GM12878 (cell line): ENCODE data around the gene HIVEP2. TPM values are rescaled to one million over a fixed set of nuclear protein-coding genes. Genes with fewer than 3 reads are reported as not detected.

Experiments used
- ATF7 ChIP-seq: fragments of 450-650 bp; IDR thresholded peaks from 2 replicates; pipeline ENCODE4 v1.6.1; 2016; ENCODE audit warnings: low read depth, mild to moderate bottlenecking
- CBFB ChIP-seq: IDR thresholded peaks from 2 replicates; pipeline ENCODE4 v1.6.1; 2016; ENCODE audit warnings: antibody characterized with exemption, low read depth
- CHD4 ChIP-seq: fragments of 200-600 bp; sonication (generic); IDR thresholded peaks from 2 replicates; pipeline ENCODE4 v1.6.1; 2016; ENCODE audit warnings: mild to moderate bottlenecking
- EED ChIP-seq: sonication (generic); IDR thresholded peaks from 2 replicates; pipeline ENCODE4 v1.6.1; 2016; ENCODE audit warnings: antibody characterized with exemption, low read depth
- FOXM1 ChIP-seq: IDR thresholded peaks from 2 replicates; pipeline ENCODE4 v1.6.1; 2012; ENCODE audit warnings: low read depth, mild to moderate bottlenecking, inconsistent platforms, low read length, moderate library complexity
- GATAD2B ChIP-seq: fragments of 450-650 bp; conservative IDR thresholded peaks from 2 replicates; pipeline ENCODE4 v1.6.1; 2017; ENCODE audit warnings: low read depth, mild to moderate bottlenecking, moderate library complexity
- HDAC2 ChIP-seq: fragments of 200-600 bp; sonication (generic); IDR thresholded peaks from 2 replicates; pipeline ENCODE4 v1.6.1; 2017
- IRF4 ChIP-seq: IDR thresholded peaks from 2 replicates; pipeline ENCODE4 v1.6.1; 2011; ENCODE audit warnings: low read depth, low read length
- MTA2 ChIP-seq: fragments of 450-650 bp; IDR thresholded peaks from 2 replicates; pipeline ENCODE4 v1.6.1; 2016; ENCODE audit warnings: low read depth, mild to moderate bottlenecking, moderate library complexity
- NBN ChIP-seq: fragments of 450-650 bp; IDR thresholded peaks from 2 replicates; pipeline ENCODE4 v1.6.1; 2016
- NFIC ChIP-seq: IDR thresholded peaks from 2 replicates; pipeline ENCODE4 v1.6.1; 2012; ENCODE audit warnings: low read depth, mild to moderate bottlenecking, inconsistent platforms, low read length, moderate library complexity
- NR2C1 ChIP-seq: fragments of 450-650 bp; IDR thresholded peaks from 2 replicates; pipeline ENCODE4 v1.6.1; 2017; ENCODE audit warnings: antibody characterized with exemption, mild to moderate bottlenecking, moderate library complexity
- NR2C2 ChIP-seq: IDR thresholded peaks from 2 replicates; pipeline ENCODE4 v1.6.1; 2011; ENCODE audit warnings: borderline replicate concordance, low read depth; ENCODE audit not compliant: control insufficient read depth, insufficient read length
- POLR2A ChIP-seq: IDR thresholded peaks from 2 replicates; pipeline ENCODE4 v1.6.1; 2011; ENCODE audit warnings: low read depth, mild to moderate bottlenecking, low read length
- POU2F2 ChIP-seq: IDR thresholded peaks from 3 replicates; pipeline ENCODE4 v1.6.1; 2011; ENCODE audit warnings: low read depth, mild to moderate bottlenecking, low read length, borderline replicate concordance
- RUNX3 ChIP-seq: IDR thresholded peaks from 2 replicates; pipeline ENCODE4 v1.6.1; 2012; ENCODE audit warnings: low read length, inconsistent platforms
- SREBF2 ChIP-seq: IDR thresholded peaks from 2 replicates; pipeline ENCODE4 v1.6.1; 2012; ENCODE audit warnings: mild to moderate bottlenecking, low read length
- SUZ12 ChIP-seq: fragments of 200-600 bp; sonication (generic); IDR thresholded peaks from one replicate; pipeline ENCODE4 v1.6.1; 2018; ENCODE audit warnings: antibody characterized with exemption, mild to moderate bottlenecking; ENCODE audit not compliant: unreplicated experiment
- TCF7 ChIP-seq: IDR thresholded peaks from 2 replicates; pipeline ENCODE4 v1.6.1; 2014; ENCODE audit warnings: antibody characterized with exemption, borderline replicate concordance
- ZBED1 ChIP-seq: IDR thresholded peaks from 2 replicates; pipeline ENCODE4 v1.6.1; 2016; ENCODE audit warnings: borderline replicate concordance
- ZNF384 ChIP-seq: IDR thresholded peaks from 2 replicates; pipeline ENCODE4 v1.6.1; 2012; ENCODE audit warnings: low read depth, mild to moderate bottlenecking, low read length, improper control_type of control experiment, borderline replicate concordance
- polyA plus RNA-seq, 11 experiments: library from polyadenylated mRNA; depleted of rRNA in 4 of 11; unstranded in 6 of 11; stranded (reverse) in 5 of 11; fragments of >200 nt; fragmentation: Nextera tagmentation in 4 of 11; fragmentation: Illumina TruSeq in 1 of 11; extraction: Ambion mirVana in 4 of 11; extraction: Trizol in 1 of 11; gene quantifications; 1 replicate in 1 of 11; 2 replicates in 10 of 11; pipeline versions ENCODE4 v1.2.1 to v1.2.3, GENCODE V29; 2011 to 2016; ENCODE audit warnings: inconsistent platforms in 2 of 11, missing spikeins in 2 of 11, low read depth in 1 of 11
- total RNA-seq, 4 experiments: library from RNA; depleted of rRNA in 3 of 4; stranded (reverse); fragments of >200 nt in 3 of 4; fragmentation: Illumina TruSeq in 1 of 4; extraction: Trizol in 1 of 4; gene quantifications; 2 replicates each; pipeline versions ENCODE4 v1.2.1 to v1.2.3, GENCODE V29; 2013 to 2021
- TF ChIP-seq, protein P1 (sequence below): IDR thresholded peaks from 2 replicates; pipeline ENCODE4 v1.6.1; 2012; ENCODE audit warnings: low read depth, low read length, improper control_type of control experiment
- TF ChIP-seq, protein P2 (sequence below): IDR thresholded peaks from 2 replicates; pipeline ENCODE4 v1.6.1; 2011; ENCODE audit warnings: borderline replicate concordance, low read depth, mild to moderate bottlenecking, moderate library complexity, mixed read lengths, low read length; ENCODE audit not compliant: insufficient read depth; ENCODE audit errors: extremely low read length
- TF ChIP-seq, protein P3 (sequence below): fragments of 450-650 bp; IDR thresholded peaks from 2 replicates; pipeline ENCODE4 v1.6.1; 2016; ENCODE audit warnings: mild to moderate bottlenecking
- TF ChIP-seq, protein P4 (sequence below), 3 experiments: IDR thresholded peaks in 2 of 3; conservative IDR thresholded peaks in 1 of 3; 2 replicates each; pipeline ENCODE4 v1.5.1; 2011; ENCODE audit warnings: low read depth in 3 of 3, low read length in 3 of 3, mild to moderate bottlenecking in 3 of 3, control low read depth in 2 of 3, moderate library complexity in 2 of 3, inconsistent platforms in 1 of 3, mixed read lengths in 1 of 3; ENCODE audit not compliant: control insufficient read depth in 2 of 3, insufficient read depth in 1 of 3; ENCODE audit errors: extremely low read depth in 1 of 3
- TF ChIP-seq, protein P5 (sequence below): fragments of 450-650 bp; IDR thresholded peaks from 2 replicates; pipeline ENCODE4 v1.6.1; 2017; ENCODE audit warnings: mild to moderate bottlenecking, low read depth, inconsistent platforms; ENCODE audit not compliant: poor library complexity, severe bottlenecking

Gene HIVEP2
- total and polyA plus RNA-seq, 10 of the 15 experiments (the other 5 are each of a cell fraction or from before 2014, with no cell fraction given): 1.2 to 15.7 (median 10.2) TPM

DNA sequence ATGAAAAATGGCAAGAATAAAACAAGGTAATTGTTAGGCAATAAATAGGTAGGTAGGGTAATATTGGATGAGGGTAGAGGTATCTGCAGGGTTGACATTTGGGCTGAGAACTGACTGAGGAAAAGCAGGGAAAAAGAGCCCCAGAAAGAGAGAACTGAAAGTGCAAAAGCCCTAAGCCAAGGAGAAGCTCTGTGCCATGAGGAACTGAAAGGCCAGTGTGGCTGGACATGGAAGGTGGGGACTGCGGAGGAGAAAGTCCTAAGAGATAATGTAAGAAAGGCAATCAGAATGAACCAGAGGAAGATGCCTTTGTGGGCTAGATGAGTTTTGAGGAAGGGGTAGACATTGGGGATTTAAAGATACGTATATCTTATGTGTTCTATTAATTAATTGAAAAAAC, 9.9 kb upstream of the HIVEP2 start (continued):
- TF ChIP-seq, protein P1, sequence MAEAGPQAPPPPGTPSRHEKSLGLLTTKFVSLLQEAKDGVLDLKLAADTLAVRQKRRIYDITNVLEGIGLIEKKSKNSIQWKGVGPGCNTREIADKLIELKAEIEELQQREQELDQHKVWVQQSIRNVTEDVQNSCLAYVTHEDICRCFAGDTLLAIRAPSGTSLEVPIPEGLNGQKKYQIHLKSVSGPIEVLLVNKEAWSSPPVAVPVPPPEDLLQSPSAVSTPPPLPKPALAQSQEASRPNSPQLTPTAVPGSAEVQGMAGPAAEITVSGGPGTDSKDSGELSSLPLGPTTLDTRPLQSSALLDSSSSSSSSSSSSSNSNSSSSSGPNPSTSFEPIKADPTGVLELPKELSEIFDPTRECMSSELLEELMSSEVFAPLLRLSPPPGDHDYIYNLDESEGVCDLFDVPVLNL: no peak
- TF ChIP-seq POLR2A (no peak), TCF7 (no peak), NR2C2 (no peak), EED (peak; percentile 95), HDAC2 (no peak), NR2C1 (no peak), CHD4 (no peak), SUZ12 (no peak), POU2F2 (0 out of 3 replicates have a peak, but pooled peaks have one; percentile 39), ZBED1 (no peak), IRF4 (peak; percentile 87), NFIC (peak; percentile 74), ATF7 (peak; percentile 14; the same call in 1 of the 2 replicates), NBN (peak; percentile 60; the same call in 1 of the 2 replicates), CBFB (no peak), MTA2 (peak; percentile 64), FOXM1 (0 out of 2 replicates have a peak, but pooled peaks have one; percentile 15), SREBF2 (no peak), ZNF384 (no peak), GATAD2B (peak; percentile 43), RUNX3 (peak; percentile 77)
- TF ChIP-seq, protein P2, sequence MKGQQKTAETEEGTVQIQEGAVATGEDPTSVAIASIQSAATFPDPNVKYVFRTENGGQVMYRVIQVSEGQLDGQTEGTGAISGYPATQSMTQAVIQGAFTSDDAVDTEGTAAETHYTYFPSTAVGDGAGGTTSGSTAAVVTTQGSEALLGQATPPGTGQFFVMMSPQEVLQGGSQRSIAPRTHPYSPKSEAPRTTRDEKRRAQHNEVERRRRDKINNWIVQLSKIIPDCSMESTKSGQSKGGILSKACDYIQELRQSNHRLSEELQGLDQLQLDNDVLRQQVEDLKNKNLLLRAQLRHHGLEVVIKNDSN: no peak
- TF ChIP-seq, protein P3, sequence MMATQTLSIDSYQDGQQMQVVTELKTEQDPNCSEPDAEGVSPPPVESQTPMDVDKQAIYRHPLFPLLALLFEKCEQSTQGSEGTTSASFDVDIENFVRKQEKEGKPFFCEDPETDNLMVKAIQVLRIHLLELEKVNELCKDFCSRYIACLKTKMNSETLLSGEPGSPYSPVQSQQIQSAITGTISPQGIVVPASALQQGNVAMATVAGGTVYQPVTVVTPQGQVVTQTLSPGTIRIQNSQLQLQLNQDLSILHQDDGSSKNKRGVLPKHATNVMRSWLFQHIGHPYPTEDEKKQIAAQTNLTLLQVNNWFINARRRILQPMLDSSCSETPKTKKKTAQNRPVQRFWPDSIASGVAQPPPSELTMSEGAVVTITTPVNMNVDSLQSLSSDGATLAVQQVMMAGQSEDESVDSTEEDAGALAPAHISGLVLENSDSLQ: no peak
- TF ChIP-seq, protein P4, sequence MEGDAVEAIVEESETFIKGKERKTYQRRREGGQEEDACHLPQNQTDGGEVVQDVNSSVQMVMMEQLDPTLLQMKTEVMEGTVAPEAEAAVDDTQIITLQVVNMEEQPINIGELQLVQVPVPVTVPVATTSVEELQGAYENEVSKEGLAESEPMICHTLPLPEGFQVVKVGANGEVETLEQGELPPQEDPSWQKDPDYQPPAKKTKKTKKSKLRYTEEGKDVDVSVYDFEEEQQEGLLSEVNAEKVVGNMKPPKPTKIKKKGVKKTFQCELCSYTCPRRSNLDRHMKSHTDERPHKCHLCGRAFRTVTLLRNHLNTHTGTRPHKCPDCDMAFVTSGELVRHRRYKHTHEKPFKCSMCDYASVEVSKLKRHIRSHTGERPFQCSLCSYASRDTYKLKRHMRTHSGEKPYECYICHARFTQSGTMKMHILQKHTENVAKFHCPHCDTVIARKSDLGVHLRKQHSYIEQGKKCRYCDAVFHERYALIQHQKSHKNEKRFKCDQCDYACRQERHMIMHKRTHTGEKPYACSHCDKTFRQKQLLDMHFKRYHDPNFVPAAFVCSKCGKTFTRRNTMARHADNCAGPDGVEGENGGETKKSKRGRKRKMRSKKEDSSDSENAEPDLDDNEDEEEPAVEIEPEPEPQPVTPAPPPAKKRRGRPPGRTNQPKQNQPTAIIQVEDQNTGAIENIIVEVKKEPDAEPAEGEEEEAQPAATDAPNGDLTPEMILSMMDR (IDR thresholded peaks at IDR 0.05 in 2 of 3, conservative IDR thresholded peaks at IDR 0.05 in 1 of 3; ENCODE audit: control insufficient read depth in 2 of 3, extremely low read depth in 1 of 3, insufficient read depth in 1 of 3, low read depth in 3 of 3, low read length in 3 of 3): no peak
- TF ChIP-seq, protein P5, sequence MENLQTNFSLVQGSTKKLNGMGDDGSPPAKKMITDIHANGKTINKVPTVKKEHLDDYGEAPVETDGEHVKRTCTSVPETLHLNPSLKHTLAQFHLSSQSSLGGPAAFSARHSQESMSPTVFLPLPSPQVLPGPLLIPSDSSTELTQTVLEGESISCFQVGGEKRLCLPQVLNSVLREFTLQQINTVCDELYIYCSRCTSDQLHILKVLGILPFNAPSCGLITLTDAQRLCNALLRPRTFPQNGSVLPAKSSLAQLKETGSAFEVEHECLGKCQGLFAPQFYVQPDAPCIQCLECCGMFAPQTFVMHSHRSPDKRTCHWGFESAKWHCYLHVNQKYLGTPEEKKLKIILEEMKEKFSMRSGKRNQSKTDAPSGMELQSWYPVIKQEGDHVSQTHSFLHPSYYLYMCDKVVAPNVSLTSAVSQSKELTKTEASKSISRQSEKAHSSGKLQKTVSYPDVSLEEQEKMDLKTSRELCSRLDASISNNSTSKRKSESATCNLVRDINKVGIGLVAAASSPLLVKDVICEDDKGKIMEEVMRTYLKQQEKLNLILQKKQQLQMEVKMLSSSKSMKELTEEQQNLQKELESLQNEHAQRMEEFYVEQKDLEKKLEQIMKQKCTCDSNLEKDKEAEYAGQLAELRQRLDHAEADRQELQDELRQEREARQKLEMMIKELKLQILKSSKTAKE: peak; percentile 35
